Spinal cord (tissue), 10 donors: Measurements from ENCODE around the gene AP5S1. TPM values are rescaled to one million over a fixed set of nuclear protein-coding genes. Genes with fewer than 3 reads are reported as not detected.
A peak's percentile ranks its signal among the peaks of the same experiment; 100 is the strongest.

ENCODE experiments used
- DNase-seq, 6 donors: peaks; one replicate each; pipeline versions ENCODE4 v3.0.0 to v3.0.0-alpha.2; 2013 to 2015; ENCODE audit warnings: low spot score in 6 of 6, low read depth in 4 of 6
- H3K27ac ChIP-seq: one replicate; pipeline ENCODE4 v1.5.1; 2013; ENCODE audit warnings: low read depth, low read length, control low read depth
- H3K27me3 ChIP-seq: one replicate; pipeline ENCODE4 v1.6.1; 2013; ENCODE audit warnings: low read length; ENCODE audit not compliant: control insufficient read depth, insufficient read depth
- H3K36me3 ChIP-seq: one replicate; pipeline ENCODE4 v1.6.1; 2013; ENCODE audit warnings: low read length; ENCODE audit not compliant: control insufficient read depth, insufficient read depth
- H3K4me1 ChIP-seq: one replicate; pipeline ENCODE4 v1.6.1; 2013; ENCODE audit warnings: low read length; ENCODE audit not compliant: control insufficient read depth, insufficient read depth
- H3K4me3 ChIP-seq: one replicate; pipeline ENCODE4 v1.5.1; 2013; ENCODE audit warnings: low read depth, low read length, control low read depth
- H3K9me3 ChIP-seq: one replicate; pipeline ENCODE4 v1.6.1; 2013; ENCODE audit warnings: low read length; ENCODE audit not compliant: control insufficient read depth, insufficient read depth
- WGBS: methylation state at CpG from one replicate; pipeline ENCODE4 v1.1.5; 2013; ENCODE audit warnings: missing lambda C conversion rate; ENCODE audit not compliant: insufficient coverage; 5-methylcytosine and 5-hydroxymethylcytosine counted together
- polyA plus RNA-seq, 2 donors: library from polyadenylated mRNA; unstranded; fragments of 120-200 nt; gene quantifications; one replicate each; pipeline ENCODE4 v1.2.1, GENCODE V29; 2013; ENCODE audit not compliant: insufficient read length in 2 of 2
- total RNA-seq, 2 donors: library from RNA; depleted of rRNA in 1 of 2; stranded (reverse); fragments of 120-200 nt in 1 of 2; fragments of >200 nt in 1 of 2; gene quantifications; one replicate each; pipeline versions ENCODE4 v1.2.3 to v1.2.4, GENCODE V29; 2013 to 2014
- donor health status: healthy.

The AP5S1 gene
- total and polyA plus RNA-seq, 4 donors: 10.3 to 19.1 (median 15.6) TPM

DNA sequence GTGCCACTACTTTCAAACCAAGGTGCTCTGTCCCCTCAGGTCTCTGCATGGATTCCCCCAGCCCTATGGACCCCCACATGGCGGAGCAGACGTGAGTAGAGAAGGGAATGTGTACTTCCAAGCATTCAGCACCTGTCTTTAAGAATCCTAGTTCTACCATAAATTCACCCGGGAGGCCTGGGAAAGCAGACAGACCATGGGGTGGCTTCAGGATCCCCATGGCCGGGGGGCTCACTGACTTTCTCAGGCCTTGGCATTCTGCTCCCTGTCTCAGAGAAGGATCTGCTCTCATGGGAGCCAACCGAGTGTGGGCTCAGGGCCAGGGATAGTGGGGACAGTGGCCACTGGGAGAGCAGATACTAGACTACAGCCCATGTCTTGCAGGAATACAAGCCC, 22.0 kb upstream of the AP5S1 start:
- DNase-seq: peak in 1 of 6 donors; percentile 46
- H3K36me3 ChIP-seq: peaks cover 41% of the 10 kb centered on the region
- 31% methylated on average over 3 of the region's 5 CpGs for WGBS

DNA sequence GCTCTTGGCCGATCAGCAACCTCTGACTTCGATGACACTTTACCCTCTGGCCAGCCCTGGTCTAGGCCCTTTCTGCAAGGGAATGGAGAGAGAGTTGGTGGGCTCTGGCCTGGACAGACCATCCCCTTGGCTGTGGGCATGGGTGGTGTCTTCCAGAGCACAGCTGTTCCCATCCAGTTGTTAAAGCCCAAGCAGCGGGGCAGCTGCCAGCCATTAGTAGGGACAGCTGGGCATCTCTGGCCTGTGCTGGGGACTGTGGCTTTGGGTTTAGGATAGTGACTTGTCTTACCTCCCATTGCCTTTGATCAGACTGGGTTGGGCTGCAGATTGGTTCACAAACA, 21.5 kb upstream of the AP5S1 start:
- WGBS: 70% methylated on average over 3 of the region's 3 CpGs
- peaks cover 46% of the 10 kb centered on the region for H3K36me3 ChIP-seq

More for the DNA sequence above, 22.0 kb upstream of the AP5S1 start:
- Histone ChIP-seq H3K27ac (peak overlapping the region; percentile 18), H3K4me3 (no peak overlapping the region), H3K9me3 (no peaks in the 10 kb centered on the region), H3K4me1 (peaks cover 64% of the 10 kb centered on the region), H3K27me3 (no peaks in the 10 kb centered on the region)

DNA sequence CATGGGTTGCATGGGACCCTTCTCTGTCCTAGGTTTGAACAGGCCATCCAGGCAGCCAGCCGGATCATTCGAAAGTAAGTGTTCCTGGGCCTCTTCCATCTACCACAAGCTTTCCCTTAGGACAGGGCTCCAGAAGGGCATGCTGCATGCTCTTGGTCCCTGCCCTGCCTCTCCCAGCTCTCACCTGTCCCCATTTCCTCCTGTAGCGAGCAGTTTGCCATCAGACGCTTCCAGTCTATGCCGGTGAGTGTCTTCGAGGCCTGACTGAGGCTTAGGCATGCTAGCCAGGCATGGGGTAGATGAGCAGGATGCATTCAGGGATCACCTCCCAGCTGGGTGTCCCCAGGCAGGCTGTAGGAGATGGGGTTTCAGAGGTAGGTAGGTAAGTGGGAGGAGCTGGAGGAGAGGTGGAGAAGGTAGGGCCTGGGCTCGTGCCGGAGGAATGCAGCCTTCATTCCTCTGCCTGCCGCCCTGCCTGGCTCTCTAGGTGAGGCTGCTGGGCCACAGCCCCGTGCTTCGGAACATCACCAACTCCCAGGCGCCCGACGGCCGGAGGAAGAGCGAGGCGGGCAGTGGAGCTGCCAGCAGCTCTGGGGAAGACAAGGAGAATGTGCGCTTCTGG, 20.0 kb upstream of the AP5S1 start:
- H3K4me1 ChIP-seq: peaks cover 57% of the 10 kb centered on the region

More for the DNA sequence above, 21.5 kb upstream of the AP5S1 start:
- H3K27ac ChIP-seq: peak overlapping the region; percentile 58
- H3K27me3 ChIP-seq: no peaks in the 10 kb centered on the region
- H3K4me3 ChIP-seq: no peak overlapping the region
- H3K4me1 ChIP-seq: peaks cover 64% of the 10 kb centered on the region
- H3K9me3 ChIP-seq: no peaks in the 10 kb centered on the region
- DNase-seq: no peak

DNA sequence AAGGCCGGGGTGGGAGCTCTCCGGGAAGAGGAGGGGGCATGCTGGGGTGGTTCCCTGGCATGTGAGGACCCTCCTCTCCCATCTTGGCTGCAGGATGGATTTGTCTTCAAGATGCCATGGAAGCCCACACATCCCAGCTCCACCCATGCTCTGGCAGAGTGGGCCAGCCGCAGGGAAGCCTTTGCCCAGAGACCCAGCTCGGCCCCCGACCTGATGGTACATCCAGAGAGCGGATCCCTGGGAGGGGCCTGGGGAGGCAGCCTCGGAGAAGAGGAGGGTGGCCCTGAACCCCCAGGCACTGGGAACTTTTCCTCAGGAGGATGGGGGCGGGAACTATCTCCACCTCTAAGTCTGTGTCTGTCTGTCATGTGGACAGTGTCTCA, 19.5 kb upstream of the AP5S1 start:
- WGBS: 89% methylated on average over 8 of the region's 8 CpGs
- Histone ChIP-seq H3K4me1 (peaks cover 57% of the 10 kb centered on the region), H3K9me3 (no peaks in the 10 kb centered on the region), H3K4me3 (no peak overlapping the region), H3K27ac (no peak overlapping the region), H3K36me3 (peaks cover 66% of the 10 kb centered on the region), H3K27me3 (no peaks in the 10 kb centered on the region)
- no peak for DNase-seq

More for the DNA sequence above, 20.0 kb upstream of the AP5S1 start:
- DNase-seq: no peak
- H3K27me3 ChIP-seq: no peaks in the 10 kb centered on the region
- WGBS: 79% methylated on average over 14 of the region's 18 CpGs
- no peak overlapping the region for H3K4me3 ChIP-seq
- H3K9me3 ChIP-seq: no peaks in the 10 kb centered on the region
- H3K27ac ChIP-seq: no peak overlapping the region
- H3K36me3 ChIP-seq: peaks cover 61% of the 10 kb centered on the region

DNA sequence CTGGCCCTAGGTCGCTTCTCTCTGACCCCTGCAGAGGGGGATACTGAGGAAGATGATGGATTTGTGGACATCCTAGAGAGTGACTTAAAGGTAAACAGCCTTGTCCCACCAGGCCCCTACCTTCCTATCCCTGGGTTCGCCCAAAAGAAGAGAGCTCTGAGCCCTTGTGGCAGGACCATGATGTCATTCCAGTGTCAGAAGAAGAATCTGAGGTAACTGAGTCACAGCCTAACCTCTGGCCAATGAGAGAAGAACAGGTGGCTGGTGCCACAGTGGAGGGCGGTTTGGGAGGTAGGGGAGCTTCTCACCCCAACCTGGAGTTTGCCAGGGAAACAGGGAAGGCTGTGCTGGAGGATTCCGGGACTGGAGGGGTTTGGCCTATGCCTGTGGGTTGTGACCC, 19.0 kb upstream of the AP5S1 start:
- H3K27ac ChIP-seq: no peak overlapping the region
- no peaks in the 10 kb centered on the region for H3K27me3 ChIP-seq
- H3K9me3 ChIP-seq: no peaks in the 10 kb centered on the region
- no peak overlapping the region for H3K4me3 ChIP-seq
- H3K4me1 ChIP-seq: peaks cover 58% of the 10 kb centered on the region
- H3K36me3 ChIP-seq: peaks cover 69% of the 10 kb centered on the region
- DNase-seq: no peak
- 97% methylated on average over 3 of the region's 4 CpGs for WGBS

DNA sequence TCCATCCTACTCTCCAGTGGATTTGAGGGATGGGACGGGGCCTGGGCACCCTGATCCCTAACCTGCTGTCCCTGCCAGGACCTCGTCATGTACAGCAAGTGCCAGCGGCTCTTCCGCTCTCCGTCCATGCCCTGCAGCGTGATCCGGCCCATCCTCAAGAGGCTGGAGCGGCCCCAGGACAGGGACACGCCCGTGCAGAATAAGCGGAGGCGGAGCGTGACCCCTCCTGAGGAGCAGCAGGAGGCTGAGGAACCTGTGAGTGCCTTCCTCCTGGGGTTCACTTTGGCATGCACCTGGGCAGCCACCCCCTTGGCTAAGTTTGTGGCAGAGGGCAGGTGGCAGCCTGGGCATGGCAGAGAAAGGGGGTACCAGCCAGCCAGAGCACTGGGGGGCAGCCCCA, 18.5 kb upstream of the AP5S1 start:
- Histone ChIP-seq H3K27ac (no peak overlapping the region), H3K9me3 (no peaks in the 10 kb centered on the region), H3K4me3 (no peak overlapping the region), H3K4me1 (peaks cover 59% of the 10 kb centered on the region), H3K27me3 (no peaks in the 10 kb centered on the region), H3K36me3 (peaks cover 69% of the 10 kb centered on the region)
- no peak for DNase-seq
- 97% methylated on average over 13 of the region's 13 CpGs for WGBS

DNA sequence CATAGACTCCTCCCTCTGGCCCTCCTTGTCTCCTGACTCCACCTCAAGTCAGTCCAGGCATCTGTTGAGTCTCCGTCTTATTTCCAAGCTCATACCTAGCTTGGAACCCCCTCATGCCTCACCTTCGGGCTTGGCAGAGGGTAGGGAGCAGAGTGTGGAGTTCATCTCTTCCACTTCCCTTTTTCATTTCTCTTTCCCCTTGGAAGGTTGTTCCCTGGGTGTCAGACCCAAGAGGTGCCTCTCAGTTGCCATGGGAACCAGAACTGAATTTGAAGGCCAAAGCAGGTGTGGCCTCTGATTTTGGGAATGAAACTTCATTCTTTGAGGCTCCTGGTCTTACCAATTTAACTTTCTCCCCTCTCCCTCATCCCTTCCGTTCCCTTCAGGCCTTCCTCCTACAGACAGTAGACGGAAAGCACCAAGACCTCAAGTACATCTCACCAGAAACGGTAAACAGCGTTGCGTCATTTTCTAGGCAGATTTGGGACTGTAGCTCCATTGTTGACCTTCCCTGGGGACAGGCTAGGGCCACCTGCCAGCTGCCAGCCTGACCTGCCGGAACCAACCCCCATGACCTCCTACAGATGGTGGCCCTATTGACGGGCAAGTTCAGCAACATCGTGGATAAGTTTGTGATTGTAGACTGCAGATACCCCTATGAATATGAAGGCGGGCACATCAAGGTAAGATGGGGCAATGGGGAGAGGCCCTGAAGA, 17.7 kb upstream of the AP5S1 start:
- Histone ChIP-seq H3K27me3 (no peaks in the 10 kb centered on the region), H3K4me1 (peaks cover 59% of the 10 kb centered on the region), H3K4me3 (no peak overlapping the region), H3K36me3 (peaks cover 66% of the 10 kb centered on the region), H3K27ac (no peak overlapping the region), H3K9me3 (no peaks in the 10 kb centered on the region)
- WGBS: 80% methylated on average over 6 of the region's 11 CpGs
- no peak for DNase-seq

DNA sequence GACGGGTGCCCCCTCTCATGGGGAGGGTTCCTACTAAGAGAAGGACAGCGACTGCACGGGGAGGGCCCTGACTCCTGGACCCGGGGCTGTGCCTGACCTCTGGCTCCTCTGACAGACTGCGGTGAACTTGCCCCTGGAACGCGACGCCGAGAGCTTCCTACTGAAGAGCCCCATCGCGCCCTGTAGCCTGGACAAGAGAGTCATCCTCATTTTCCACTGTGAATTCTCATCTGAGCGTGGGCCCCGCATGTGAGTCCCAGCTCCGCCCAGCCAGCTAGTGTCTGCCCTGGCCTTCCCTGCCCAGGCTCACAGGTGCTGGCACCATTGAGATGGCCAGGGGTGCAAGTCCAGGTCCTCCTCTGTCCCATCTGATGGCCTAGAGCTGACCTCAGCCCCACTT, 17.1 kb upstream of the AP5S1 start:
- Histone ChIP-seq H3K4me1 (peaks cover 59% of the 10 kb centered on the region), H3K27ac (no peak overlapping the region), H3K27me3 (no peaks in the 10 kb centered on the region), H3K36me3 (peaks cover 66% of the 10 kb centered on the region), H3K4me3 (no peak overlapping the region), H3K9me3 (no peaks in the 10 kb centered on the region)
- 94% methylated on average over 14 of the region's 14 CpGs for WGBS
- no peak for DNase-seq

DNA sequence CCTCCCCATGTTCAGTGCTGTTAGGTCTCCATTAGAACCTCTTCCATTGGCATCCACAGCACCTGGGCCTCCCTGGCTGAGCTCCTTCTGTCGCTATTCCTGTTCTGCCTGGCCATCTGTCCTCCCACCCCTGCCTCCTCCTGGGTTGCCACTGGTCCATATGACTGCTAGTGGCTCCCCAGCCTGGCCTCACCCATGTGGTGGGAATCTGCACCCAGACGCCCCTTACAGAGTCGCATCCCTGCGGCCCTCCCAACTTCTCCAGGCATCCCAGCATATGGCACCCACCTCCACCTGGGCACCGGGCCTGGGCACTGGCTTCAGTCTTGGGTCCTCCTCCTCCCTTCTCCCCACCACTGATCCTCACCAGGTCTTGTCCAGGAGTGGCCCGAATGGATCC, 16.5 kb upstream of the AP5S1 start:
- Histone ChIP-seq H3K36me3 (peaks cover 66% of the 10 kb centered on the region), H3K4me3 (no peak overlapping the region), H3K9me3 (no peaks in the 10 kb centered on the region), H3K27me3 (no peaks in the 10 kb centered on the region), H3K4me1 (peaks cover 54% of the 10 kb centered on the region), H3K27ac (no peak overlapping the region)
- DNase-seq: no peak
- 95% methylated on average over 6 of the region's 6 CpGs for WGBS

DNA sequence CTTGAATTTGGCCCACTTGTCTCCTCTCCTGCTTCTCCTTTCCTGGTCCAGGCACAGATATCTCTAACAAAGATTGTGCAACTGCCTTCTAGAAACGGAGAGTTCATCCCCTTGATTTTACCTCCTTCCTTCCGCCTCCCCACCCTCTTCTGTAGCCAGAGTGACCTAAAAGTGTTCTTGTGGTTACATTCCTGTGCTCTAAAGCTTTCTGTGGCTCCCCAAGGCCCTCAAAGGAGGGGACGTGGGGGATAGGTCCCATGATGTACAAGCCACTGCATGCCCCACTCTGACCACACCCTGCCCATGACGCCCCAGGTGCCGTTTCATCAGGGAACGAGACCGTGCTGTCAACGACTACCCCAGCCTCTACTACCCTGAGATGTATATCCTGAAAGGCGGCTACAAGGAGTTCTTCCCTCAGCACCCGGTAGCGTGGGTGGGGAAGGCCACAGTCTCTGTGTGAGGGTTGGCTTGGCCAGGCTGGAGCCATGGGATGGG, 16.0 kb upstream of the AP5S1 start:
- no peaks in the 10 kb centered on the region for H3K9me3 ChIP-seq
- peaks cover 66% of the 10 kb centered on the region for H3K36me3 ChIP-seq
- no peak for DNase-seq
- 83% methylated on average over 6 of the region's 11 CpGs for WGBS
- H3K4me3 ChIP-seq: no peak overlapping the region
- H3K4me1 ChIP-seq: peaks cover 49% of the 10 kb centered on the region
- H3K27ac ChIP-seq: no peak overlapping the region
- no peaks in the 10 kb centered on the region for H3K27me3 ChIP-seq
